ENCODE data around the gene CHST15.
"Not testable (repeated sequence)": the region's sequence is repeated elsewhere in the genome, so short reads cannot be mapped to it uniquely, and the experiment has no call there.

The CHST15 gene

DNA sequence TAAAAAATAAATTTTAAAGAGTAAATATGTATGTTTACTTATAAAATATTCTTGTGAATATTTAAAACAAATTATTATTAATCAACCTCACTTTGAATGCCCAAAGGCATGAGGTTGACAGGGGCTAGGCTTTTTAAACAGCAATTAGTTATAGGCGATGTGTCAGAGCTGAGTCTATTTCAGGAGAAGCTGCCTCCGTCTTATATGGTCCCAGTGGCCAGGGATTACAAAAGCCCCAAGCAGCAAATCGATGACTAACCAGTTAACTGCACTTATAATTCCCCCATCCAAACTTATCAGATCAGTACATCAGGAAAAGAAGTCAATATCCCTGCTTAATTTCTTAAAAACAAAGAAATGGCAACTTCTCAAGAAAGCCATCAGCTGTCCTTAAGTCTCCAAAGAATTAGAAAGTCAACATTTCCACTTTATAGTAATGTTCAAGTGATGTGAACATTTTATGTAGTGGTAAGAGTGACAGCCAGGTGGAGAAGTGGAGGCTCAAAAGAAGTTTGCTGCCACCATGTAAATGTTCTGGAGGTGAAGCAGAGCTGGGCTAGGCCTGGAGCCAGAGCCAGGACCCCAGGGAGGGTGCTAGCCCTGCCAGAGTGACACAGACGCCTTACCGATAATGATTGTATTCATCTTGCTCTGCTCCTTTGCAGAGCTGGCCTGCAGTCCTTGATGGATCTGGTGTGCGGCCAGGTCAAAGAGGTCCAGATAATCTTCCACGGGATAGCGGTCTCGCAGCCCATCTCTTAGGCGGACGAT, 51.5 kb downstream of the CHST15 start:
- no peak for DNase-seq

DNA sequence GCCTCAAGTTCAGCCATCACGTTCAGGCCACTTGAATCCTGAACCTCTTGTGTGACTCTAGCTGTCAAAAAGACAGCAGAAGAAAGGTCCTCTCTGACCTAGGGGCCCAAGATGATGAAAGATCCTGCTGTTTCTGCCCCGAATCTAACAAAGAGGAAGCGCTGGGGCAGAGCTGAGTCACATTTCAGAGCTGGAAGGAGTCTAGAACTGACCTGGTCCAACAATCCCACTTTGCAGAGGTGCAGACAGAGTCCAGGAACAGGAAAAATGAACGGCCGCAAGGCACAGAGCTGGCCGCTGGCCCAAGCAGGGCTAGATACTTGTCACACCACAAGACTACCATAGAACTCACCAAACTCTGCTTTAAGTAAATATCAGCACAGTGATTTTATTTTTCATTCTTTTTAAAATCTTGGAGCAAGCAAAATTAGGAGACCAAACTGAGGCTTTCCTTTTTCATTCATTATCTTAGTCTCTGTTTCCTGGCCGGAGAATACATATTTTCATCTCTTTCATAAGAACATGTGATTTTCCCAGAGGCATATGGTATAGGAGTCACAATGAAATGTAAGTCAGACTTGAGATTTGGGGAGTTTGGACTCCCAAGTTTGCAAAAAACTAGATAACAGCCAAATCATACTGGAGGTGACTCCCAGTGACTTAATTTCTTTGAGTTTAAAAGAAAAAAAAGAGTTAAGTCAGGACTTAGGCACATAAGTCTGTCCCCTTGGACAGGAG, 52.8 kb downstream of the CHST15 start:
- DNase-seq: peak in 1 of 2 donors; percentile 49

DNA sequence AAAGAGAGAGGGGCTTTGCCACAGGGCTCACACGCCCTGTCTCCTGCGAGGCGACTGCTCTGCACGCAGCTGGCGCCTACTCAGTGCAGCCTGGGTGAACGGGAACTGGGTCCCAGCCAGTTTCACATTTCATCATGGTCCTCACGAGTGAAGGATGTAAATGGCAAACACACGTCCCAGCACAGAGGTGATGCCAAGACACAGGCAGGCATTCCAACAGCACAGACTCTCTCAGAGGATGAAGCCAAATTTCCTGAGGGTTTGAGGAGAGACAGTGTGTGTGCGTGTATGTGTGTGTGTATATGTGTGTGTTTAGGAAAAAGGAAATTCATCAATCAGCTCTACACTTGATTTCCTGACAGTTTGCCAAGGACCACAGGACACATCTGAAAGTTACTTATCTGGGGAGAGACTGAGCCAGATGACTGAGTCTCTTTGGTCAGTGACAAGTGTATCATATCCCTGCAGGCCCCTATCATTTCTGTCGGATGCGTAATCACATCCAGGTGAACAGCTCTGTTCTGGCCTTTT, 53.9 kb downstream of the CHST15 start:
- DNase-seq: no peak

DNA sequence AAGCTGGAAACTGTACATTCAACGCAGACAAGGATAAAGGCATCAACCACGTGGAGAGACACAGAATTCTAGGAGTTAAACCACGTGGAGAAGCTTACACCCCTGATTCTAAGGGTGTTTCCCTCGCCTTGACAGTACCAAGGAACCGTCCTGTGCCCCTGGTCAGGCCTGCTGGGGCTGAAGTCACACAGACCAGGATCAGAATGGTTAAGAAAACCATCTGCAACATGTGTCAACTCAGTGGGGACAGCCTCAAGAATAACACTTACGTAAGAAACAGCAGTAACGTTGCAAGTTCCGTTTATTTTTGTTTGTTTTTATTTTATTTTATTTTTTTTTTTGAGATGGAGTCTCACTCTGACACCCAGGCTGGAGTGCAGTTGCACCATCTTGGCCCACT, 55.6 kb downstream of the CHST15 start:
- DNase-seq: peak in 1 of 2 donors; percentile 53

DNA sequence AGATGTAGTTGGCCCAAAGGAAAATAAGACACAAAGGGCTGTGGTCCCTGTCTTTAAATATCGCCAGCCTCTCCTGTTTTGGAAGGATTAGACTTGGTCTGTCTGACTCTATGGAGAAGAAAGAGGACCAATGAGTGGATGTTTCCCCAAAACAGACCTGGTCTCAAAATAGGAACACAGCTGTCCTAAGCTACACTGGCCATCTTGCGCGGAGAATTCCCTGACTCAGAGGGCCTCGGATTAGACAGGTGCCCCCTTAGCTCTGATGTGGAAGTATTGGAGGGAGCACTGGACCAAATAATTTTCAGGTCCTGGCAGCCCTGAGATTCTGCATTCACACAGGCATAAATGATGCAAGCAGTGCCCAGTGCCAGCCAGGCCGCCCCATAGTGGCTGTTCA, 56.1 kb downstream of the CHST15 start:
- no peak for DNase-seq

DNA sequence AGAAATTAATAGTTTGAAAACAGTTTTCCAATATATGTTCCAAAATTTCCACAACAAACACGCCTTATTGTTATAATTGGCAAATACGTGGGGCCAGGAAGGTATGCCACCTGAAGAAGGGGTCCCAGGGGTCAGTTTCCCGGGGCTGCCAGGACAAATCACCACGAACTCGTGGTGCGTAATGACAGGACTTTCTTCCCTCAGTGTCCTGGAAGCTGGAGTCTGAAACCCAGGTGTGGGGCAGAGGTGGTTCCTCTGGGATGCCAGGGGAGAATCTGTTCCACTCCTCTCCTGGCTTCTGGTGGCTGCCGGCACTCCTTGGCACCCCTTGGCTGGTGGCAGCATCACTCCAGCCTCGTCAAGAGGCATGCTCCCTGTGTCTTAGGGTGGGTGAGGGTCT, 56.7 kb downstream of the CHST15 start:
- DNase-seq: no peak

DNA sequence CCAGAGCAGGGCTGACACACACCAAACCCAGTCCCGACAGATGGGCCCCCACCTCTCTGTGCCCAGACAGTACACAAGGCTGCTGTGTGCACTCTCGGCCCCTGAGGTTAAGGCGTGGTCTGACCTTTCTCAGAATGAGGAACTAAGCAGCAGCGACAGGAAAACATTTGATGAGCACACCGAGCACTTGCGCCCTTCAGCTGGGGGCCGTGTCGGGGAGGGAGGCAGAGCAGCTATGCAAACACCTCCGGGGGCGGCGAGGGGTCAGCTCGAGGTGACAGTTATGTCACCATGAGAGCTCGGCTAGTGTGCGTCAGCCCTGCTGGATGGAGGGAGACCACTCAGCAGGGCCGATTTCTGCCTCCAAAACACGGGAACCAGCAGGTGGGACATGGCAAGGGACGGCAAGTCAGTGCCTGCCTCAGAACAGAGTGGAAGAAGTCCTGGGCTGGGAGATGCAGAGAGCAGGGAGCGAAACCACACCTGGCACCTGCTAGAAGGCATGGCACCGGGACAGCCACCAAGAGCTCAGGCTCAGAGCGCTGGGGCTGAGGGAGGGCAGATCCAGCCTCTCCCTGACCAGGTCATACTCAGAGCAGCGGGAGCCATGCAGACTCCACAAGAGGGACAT, 57.4 kb downstream of the CHST15 start:
- peak; percentile 25 to 88 for DNase-seq

DNA sequence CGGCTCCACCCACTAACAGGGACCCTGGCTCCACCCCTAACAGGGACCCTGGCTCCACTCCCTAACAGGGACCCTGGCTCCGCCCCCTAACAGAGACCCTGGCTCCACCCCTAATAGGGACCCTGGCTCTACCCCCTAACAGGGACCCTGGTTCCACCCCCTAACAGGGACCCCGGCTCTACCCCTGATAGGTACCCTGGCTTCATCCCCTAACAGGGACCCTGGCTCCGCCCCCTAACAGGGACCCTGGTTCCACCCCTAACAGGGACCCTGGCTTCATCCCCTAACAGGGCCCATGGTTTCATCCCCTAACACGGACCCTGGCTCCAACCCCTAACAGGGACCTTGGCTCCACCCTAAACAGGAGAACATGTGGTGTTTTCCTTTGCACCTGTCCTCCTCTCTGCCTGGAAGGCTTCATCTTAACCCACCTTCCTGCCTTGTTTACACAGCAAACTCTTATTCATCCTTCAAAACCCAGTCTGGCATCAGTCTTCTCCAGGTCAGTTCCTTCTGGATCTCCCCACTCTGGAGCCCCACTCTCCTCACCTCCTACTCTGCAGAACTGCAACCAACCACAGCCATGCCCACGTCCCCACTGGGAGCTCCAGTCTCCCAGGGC, 58.0 kb downstream of the CHST15 start:
- no peak for DNase-seq

DNA sequence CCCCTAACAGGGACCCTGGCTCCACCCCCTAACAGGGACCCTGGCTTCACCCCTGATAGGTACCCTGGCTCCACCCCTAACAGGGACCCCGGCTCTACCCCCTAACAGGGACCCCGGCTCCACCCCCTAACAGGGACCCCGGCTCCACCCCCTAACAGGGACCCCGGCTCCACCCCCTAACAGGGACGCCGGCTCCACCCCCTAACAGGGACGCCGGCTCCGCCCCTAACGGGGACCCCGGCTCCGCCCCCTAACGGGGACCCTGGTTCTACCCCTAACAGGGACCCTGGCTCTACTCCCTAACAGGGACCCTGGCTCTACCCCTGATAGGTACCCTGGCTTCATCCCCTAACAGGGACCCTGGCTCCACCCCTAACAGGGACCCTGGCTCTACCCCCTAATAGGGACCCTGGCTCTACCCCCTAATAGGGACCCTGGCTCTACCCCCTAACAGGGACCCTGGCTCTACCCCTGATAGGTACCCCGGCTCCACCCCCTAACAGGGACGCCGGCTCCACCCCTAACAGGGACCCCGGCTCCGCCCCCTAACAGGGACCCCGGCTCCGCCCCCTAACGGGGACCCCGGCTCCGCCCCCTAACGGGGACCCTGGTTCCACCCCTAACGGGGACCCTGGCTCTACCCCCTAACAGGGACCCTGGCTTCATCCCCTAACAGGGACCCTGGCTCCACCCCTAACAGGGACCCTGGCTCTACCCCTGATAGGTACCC, 58.7 kb downstream of the CHST15 start:
- DNase-seq: not testable (repeated sequence)

DNA sequence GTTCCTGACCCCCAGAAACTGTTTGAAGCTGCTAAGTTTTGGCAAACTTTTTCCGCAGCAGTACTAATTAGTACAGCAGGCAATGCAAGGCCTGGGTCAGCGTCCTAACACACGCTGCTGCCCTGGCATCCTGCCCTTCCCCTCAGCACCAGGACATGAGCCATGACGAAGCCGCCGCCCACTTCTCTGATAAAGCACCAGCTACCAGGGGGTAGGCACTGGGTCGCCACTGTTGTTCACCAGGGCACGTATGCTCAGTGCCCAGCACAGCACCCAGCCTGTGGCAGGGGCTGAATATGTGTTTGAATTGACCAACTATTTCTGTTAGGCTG, 59.5 kb downstream of the CHST15 start:
- DNase-seq: no peak

DNA sequence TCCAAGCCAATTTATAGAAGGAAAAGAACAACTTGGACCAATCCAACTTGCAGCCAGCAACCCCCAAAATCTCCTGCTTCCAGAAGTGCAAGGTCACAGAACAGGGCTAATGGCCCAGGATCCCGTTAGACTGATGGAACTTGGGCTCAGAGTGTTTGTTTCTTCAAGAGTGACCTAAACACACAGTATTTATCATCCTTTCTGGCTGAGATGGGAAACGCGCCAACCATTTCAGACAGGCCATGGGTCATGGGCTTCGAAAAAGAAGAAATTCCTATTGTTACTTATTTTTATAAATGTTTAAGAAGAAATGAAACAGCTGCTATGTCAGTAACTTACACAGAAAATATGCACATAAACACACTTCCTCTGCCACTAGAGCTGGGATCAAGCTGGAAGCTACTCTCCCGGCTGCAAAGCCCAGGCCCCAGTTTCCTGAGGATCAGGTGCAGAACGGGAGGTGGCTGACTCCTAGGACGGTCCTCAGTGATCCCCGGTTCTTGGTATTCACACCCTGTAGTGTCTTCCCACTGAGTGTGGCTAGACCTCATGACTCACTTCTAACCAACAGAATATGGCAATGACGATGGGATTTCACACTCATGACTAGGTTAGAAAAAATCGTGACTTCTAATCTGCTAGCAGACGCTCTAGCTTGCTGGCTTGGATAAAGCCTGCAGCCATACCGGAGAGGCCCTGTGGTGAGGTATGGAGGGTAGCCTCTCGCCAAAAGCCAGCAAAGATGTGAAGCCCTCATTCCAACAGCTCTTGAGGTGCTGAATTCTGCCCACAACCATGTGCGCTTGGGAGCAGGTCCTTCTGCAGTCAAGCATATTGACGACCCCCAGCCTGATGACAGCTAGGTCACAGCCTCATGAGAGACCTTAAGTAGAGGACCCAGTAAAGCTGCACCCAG, 60.2 kb downstream of the CHST15 start:
- DNase-seq: no peak

DNA sequence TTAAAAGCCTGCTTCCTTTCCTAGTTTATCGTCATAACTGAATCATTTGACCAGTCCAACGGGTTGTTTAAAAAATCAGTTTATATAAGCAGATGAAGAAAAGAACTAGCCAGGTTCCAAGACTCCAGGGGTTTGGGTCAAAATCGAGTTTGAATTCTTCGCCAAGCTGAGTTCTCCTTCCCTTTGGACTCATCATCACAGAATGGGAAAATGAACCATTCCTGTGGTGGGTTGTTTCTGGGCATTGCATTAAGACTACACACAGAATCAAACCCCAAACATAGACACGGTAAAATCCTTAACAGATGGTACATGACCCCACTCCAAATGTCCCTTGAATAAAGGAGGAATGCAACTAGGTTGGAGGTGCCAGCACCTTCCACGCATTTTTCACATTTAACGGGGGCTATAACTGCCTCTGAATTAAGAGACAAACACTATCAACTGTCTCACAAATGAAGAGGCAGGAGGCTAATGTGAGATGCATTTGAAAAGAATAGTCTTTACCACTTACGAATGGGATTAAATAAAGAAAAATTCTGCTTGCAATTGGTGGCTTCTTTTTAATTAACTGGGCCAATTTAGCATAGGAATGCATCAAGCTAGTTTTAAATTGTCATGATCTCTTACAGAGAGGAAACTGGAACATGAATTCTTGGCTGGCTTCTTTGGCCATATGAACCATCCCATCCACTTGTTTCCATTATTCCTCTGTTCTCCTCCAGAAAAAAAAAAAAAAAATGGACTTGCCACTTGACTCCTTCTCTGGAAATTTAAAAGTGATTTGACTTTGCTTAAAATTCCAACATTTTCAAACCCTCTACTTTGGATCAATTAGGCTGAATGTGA, 61.1 kb downstream of the CHST15 start:
- no peak for DNase-seq

DNA sequence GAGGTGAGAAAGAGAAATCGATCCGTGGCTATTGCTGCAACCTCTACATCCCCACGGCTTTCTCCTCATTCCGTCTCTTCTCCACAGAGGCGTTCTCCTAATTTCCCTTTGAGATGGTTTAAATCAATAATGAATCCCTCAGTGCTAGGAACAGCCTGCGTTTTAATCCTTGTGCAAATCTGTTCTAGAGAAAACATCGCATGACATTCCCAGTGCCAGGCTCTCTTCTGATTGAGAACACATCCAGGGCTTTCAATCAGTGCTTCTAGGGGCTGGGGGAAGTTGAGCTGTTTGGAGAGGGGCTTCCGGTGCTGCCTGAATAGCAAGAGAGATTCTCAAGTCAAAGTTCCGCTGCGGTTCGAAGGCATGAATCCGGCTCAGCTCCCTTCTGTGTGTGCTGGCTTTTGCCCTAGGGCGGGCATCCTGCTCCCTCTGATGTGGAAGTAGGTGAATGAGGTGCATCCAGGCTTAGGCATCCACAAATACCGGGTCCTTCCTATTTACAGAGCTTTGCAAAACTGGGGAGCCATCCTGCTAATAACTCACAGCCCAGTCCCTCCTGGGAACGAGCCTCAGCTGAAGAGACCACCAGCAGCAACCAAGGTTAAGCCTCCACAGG, 62.8 kb downstream of the CHST15 start:
- DNase-seq: no peak

DNA sequence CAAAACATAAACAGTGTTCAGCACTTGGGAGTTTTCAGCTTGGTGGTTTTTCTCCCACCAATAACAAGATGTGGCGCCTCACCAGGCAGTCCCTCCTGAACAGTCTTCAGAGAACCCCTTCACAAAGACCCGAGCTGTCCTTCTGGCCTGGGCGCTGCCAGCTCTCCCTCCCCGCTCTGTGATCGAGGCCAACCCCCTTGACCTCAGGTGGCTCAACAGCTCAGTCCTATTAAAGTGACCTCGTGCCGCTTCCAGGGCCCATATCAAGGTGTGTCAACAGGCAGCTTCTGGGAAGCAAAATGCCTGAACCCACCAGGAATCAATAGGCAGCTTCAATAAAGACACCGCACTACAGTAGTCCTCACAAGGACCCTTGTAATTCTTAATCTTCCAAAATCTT, 63.3 kb downstream of the CHST15 start:
- DNase-seq: no peak

DNA sequence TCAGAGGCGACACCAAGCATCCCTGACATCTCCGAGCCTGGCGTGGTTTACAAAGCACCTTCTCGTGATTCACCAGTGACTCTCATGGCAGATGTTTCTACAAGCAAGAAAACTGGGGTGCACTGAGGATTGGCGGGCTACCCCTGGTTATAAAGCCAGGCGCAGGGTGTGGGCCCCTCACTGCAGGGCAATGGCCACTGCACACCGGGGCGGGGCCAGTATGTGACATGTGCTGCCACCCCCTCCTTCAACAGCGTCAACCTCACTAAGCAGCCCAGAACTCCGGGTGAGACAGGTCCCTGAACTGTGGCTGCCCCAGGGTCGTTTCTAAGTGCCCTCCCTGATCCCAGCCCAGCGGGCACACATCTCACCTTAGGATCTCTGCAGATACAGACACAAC, 63.8 kb downstream of the CHST15 start:
- DNase-seq: no peak

DNA sequence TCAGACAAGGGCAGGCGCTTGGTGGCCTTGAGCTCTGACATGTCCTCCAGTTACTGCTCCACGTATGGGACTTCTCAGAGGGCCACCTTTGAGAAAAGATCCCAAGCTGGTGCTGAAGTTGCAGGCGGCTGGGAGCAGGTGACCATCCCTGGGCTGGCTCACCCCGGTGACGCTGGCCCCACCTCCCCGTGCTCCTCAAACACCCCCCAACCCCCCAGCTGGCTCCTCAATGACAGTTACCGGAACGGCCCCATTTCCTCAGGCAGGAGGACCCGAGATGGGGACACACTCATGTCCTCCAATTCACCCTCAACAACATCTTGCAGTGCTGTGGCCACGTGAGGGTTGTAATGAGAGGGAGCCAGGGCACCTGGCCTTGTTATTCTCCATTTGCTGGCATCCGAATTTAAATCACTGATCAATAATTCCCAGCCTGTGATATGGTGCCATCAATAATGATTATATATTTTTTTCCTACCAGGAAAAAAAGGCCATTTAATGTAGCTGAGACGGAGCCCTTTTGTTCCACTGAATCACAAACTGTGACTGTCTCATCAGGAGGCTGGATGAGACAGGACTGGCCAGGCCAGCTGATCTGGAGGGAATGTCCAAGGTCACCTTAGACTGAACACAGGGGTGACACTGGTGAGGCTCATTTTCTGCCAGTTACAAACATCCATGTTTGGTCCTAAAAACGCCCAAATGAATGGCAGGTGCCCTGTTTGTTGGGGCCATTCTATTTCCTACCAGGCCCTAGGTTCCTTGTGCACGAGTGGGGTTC, 64.5 kb downstream of the CHST15 start:
- DNase-seq: no peak

DNA sequence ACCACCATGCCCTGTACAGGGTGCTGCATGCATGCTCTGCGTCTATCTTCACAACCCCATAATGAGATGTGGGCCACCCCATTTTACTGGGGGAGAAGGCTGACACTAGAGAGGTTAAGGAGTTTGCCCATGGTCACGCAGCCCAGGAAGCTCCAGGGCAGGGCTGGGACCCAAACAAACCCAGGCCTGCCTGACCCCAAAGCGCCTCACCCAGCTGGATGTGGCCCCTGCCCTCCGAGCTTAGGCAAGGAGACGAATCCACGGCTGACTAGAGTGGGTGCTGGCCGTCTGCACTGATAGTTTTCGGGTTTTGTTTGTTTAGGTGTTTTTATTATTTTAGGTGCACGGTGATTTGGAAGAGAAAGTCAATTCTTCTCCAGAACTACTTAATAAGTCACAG, 65.7 kb downstream of the CHST15 start:
- DNase-seq: no peak

DNA sequence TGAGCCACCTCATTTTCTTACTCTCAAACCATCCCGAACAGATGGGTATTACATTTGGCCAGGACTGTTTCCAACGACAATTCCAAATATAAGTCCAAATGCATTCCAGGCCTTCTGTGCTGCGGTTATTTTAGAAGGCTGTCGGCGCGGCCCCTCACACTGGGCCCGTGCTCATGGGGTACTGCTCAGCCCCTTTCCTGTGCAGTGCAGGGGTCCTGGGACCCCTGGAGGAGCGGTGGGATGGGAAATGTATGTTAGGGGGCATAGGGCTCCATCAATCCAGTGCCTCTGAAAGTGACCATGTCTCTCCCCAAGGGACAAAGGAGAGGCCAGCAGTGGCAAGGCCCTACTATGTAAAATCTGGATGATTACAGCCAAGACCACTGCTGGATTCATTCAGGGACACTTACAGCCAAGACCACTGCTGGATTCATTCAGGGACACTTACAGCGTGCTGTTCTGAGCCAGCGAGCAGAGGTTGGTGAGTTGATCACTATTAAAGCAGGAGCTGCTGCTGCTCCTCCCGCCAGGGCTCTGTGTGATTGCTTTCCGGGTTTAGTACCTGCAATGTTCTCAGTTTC, 66.3 kb downstream of the CHST15 start:
- DNase-seq: no peak

DNA sequence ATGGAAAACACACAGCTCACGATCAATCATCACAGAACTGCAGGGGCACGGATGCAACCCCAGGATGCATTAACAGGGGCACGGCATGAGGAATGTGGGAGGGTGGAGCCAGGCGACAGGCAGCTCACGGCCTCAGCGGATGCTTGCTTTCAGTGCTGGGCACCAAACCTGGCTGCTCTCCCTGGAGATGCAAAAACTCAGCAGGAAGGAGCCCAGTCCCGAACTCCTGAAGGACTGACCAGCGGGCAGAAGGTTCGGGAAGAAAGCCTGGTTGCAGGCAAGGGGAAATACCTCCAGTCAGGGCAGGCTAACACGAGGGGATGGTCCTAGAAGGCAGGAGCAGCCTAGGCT, 66.8 kb downstream of the CHST15 start:
- DNase-seq: no peak

All from CD4-positive, alpha-beta T cell treated with Interleukin-1 beta for 1 hour (primary cell).